Measurements from ENCODE around the gene CDK19. TPM values are rescaled to one million over a fixed set of nuclear protein-coding genes. Genes with fewer than 3 reads are reported as not detected.

CDK19 gene
- total and polyA plus RNA-seq, 2 of the 13 experiments (the other 11 are each of a cell fraction or from before 2014, with no cell fraction given): 13.4 to 27.0 TPM

GRCh38 chr6:110654096-110654820 lies 161.0 kb downstream of the CDK19 start (continued):
- TF ChIP-seq ZBTB10 (CRISPR knock-in tag; IDR thresholded peaks at IDR 0.05; ENCODE audit: borderline replicate concordance) (no peak), SPEN (CRISPR knock-in tag; IDR thresholded peaks at IDR 0.05; ENCODE audit: low read depth) (no peak), RBFOX2 (IDR thresholded peaks at IDR 0.05; ENCODE audit: low read depth, low read length) (no peak), CHCHD3 (CRISPR knock-in tag; IDR thresholded peaks at IDR 0.05) (no peak), HOXA9 (CRISPR knock-in tag; IDR thresholded peaks at IDR 0.05; ENCODE audit: borderline replicate concordance) (no peak), ZNF10 (CRISPR knock-in tag; IDR thresholded peaks at IDR 0.05; ENCODE audit: borderline replicate concordance, low read depth) (no peak), ZNF431 (CRISPR knock-in tag; IDR thresholded peaks at IDR 0.05; ENCODE audit: borderline replicate concordance, low read depth) (no peak), ZNF430 (CRISPR knock-in tag; IDR thresholded peaks at IDR 0.05) (no peak), AHDC1 (CRISPR knock-in tag; IDR thresholded peaks at IDR 0.05; ENCODE audit: borderline replicate concordance) (peak; percentile 91; the same call in 1 of the 2 replicates), PHF20 (CRISPR knock-in tag; IDR thresholded peaks at IDR 0.05) (no peak), REST (IDR thresholded peaks at IDR 0.05; ENCODE audit: borderline replicate concordance in 1 of 2, low read depth in 1 of 2, low read length in 2 of 2) (no peak), ZNF546 (CRISPR knock-in tag; conservative IDR thresholded peaks at IDR 0.05) (no peak), ZKSCAN8 (CRISPR knock-in tag; IDR thresholded peaks at IDR 0.05; ENCODE audit: borderline replicate concordance) (no peak; the same call in 1 of the 2 replicates), FOSL1 (CRISPR knock-in tag; IDR thresholded peaks at IDR 0.05; ENCODE audit: borderline replicate concordance) (no peak)
- TF ChIP-seq, protein P1, sequence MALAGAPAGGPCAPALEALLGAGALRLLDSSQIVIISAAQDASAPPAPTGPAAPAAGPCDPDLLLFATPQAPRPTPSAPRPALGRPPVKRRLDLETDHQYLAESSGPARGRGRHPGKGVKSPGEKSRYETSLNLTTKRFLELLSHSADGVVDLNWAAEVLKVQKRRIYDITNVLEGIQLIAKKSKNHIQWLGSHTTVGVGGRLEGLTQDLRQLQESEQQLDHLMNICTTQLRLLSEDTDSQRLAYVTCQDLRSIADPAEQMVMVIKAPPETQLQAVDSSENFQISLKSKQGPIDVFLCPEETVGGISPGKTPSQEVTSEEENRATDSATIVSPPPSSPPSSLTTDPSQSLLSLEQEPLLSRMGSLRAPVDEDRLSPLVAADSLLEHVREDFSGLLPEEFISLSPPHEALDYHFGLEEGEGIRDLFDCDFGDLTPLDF (CRISPR knock-in tag; IDR thresholded peaks at IDR 0.05): no peak

Measured in HepG2 (cell line).